ENCODE data around the gene LKAAEAR1. TPM values are rescaled to one million over a fixed set of nuclear protein-coding genes. Genes with fewer than 3 reads are reported as not detected.

The LKAAEAR1 gene
- total and polyA plus RNA-seq, 2 of the 13 experiments (the other 11 are each of a cell fraction or from before 2014, with no cell fraction given), result not detected

- peak; percentile 75; the same call in 1 of the 2 replicates for TF ChIP-seq ZNF318 (CRISPR knock-in tag; IDR thresholded peaks at IDR 0.05)
- 0 out of 2 replicates have a peak, but pooled peaks have one; percentile 52 for TF ChIP-seq ZNF678 (CRISPR knock-in tag; IDR thresholded peaks at IDR 0.05)
- peak; percentile 91; the same call in 1 of the 2 replicates for TF ChIP-seq ZNF747 (CRISPR knock-in tag; IDR thresholded peaks at IDR 0.05; ENCODE audit: borderline replicate concordance)
- TF ChIP-seq ZNF784 (CRISPR knock-in tag; IDR thresholded peaks at IDR 0.05; ENCODE audit: borderline replicate concordance), result peak; percentile 66
- peak in 1 of 2 experiments; percentile 26; a peak in 1 of 4 replicates for TF ChIP-seq REST (IDR thresholded peaks at IDR 0.05; ENCODE audit: borderline replicate concordance in 1 of 2, low read depth in 1 of 2, low read length in 2 of 2)
- peak; percentile 47; the same call in 1 of the 2 replicates for TF ChIP-seq HDAC2 (CRISPR knock-in tag; IDR thresholded peaks at IDR 0.05)
- TF ChIP-seq ZNF775 (CRISPR knock-in tag; IDR thresholded peaks at IDR 0.05; ENCODE audit: borderline replicate concordance), result 0 out of 2 replicates have a peak, but pooled peaks have one; percentile 82
- no peak for TF ChIP-seq HHEX (CRISPR knock-in tag; IDR thresholded peaks at IDR 0.05)
- TF ChIP-seq ZNF781 (CRISPR knock-in tag; IDR thresholded peaks at IDR 0.05; ENCODE audit: borderline replicate concordance, not compliant biosample characterization), result peak; percentile 19
- peak; percentile 61; the same call in 1 of the 2 replicates for TF ChIP-seq ZMAT3 (CRISPR knock-in tag; conservative IDR thresholded peaks at IDR 0.05)
- peak; percentile 57 for TF ChIP-seq GATAD1 (CRISPR knock-in tag; IDR thresholded peaks at IDR 0.05)
- peak; percentile 66; the same call in 1 of the 2 replicates for TF ChIP-seq ZNF879 (CRISPR knock-in tag; IDR thresholded peaks at IDR 0.05)
- no peak for TF ChIP-seq MAZ (IDR thresholded peaks at IDR 0.05; ENCODE audit: borderline replicate concordance, low read depth, low read length)
- TF ChIP-seq MAZ (CRISPR knock-in tag; IDR thresholded peaks at IDR 0.05; ENCODE audit: low read depth), result peak; percentile 93
- TF ChIP-seq GATA4 (IDR thresholded peaks at IDR 0.05; ENCODE audit: borderline replicate concordance, low read depth), result peak; percentile 63; the same call in 1 of the 2 replicates
- TF ChIP-seq ARNT2 (CRISPR knock-in tag; IDR thresholded peaks at IDR 0.05; ENCODE audit: low read depth), result 0 out of 2 replicates have a peak, but pooled peaks have one; percentile 46
- peak; percentile 90; the same call in 1 of the 2 replicates for TF ChIP-seq ZNF34 (CRISPR knock-in tag; IDR thresholded peaks at IDR 0.05; ENCODE audit: borderline replicate concordance)
These were observed 48.3 kb downstream of the LKAAEAR1 start, which contains the start of gene C20orf204 (continued) for GRCh38 chr20:64035933-64036345.

Data from HepG2 (cell line).